Epithelial cell of proximal tubule (primary cell): Measurements from ENCODE around the gene OSBP2. TPM values are rescaled to one million over a fixed set of nuclear protein-coding genes. Genes with fewer than 3 reads are reported as not detected.

Experiments used
- DNase-seq: peaks from one replicate; pipeline ENCODE4 v3.0.0-alpha.2; 2011; ENCODE audit warnings: low read depth
- H3K4me3 ChIP-seq: 2 replicates; pipeline ENCODE4 v1.5.1; 2011; ENCODE audit warnings: low read depth, mild to moderate bottlenecking, low read length
- CTCF ChIP-seq: conservative IDR thresholded peaks from 2 replicates; pipeline ENCODE4 v1.5.1; 2012; ENCODE audit warnings: low read depth, mild to moderate bottlenecking, low read length
- total RNA-seq: library from RNA; depleted of rRNA; stranded (reverse); fragments of >200 nt; gene quantifications from 2 replicates; pipeline ENCODE4 v1.2.3, GENCODE V29; 2015

The OSBP2 gene
- total RNA-seq, 1 donor from 2014 or later: 1.3 TPM

- TF ChIP-seq CTCF: no peak
- no peak overlapping the region for H3K4me3 ChIP-seq
- no peak for DNase-seq
Observed at GRCh38 chr22:30790366-30790765, 95.7 kb downstream of the OSBP2 start.

- no peak for TF ChIP-seq CTCF
- no peak for DNase-seq
- no peak overlapping the region for H3K4me3 ChIP-seq
Observed at GRCh38 chr22:30792456-30792855, 97.8 kb downstream of the OSBP2 start.

GRCh38 chr22:30795118-30795517, 100.4 kb downstream of the OSBP2 start:
- DNase-seq: no peak
- H3K4me3 ChIP-seq: no peak overlapping the region
- TF ChIP-seq CTCF: no peak

- no peak overlapping the region for H3K4me3 ChIP-seq
Observed at GRCh38 chr22:30801695-30802094, 107.0 kb downstream of the OSBP2 start.

GRCh38 chr22:30802202-30803166, 107.8 kb downstream of the OSBP2 start:
- TF ChIP-seq CTCF: no peak
- no peak for DNase-seq
- H3K4me3 ChIP-seq: peak overlapping the region; percentile 19

More at GRCh38 chr22:30801695-30802094, 107.0 kb downstream of the OSBP2 start:
- no peak for TF ChIP-seq CTCF
- no peak for DNase-seq

- no peak for TF ChIP-seq CTCF
- H3K4me3 ChIP-seq: no peak overlapping the region
- no peak for DNase-seq
Observed at GRCh38 chr22:30803679-30804078, 109.0 kb downstream of the OSBP2 start.
